ENCODE results near the gene FCAR.
"Not testable (repeated sequence)": the region's sequence is repeated elsewhere in the genome, so short reads cannot be mapped to it uniquely, and the experiment has no call there.

Gene FCAR

DNA sequence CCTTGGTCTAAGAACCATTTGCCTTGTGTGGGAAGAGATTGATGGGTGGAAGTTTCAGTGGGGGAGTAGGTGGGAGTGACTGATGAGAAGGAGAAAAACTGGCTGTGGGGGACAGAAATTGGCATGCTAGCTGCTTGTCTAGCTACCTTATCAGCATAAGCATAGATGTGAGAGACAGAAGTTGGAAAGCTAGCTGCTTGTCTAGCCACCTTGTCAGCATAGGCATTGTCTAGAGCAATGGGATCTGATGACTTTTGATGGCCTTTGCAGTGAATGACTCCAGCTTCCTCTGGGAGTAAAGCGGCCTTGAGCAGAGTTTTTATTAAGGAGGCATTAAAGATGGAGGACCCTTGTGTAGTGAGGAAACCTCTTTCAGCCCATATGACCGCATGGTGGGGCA is 22.0 kb downstream of the FCAR start:
- H3K36me3 ChIP-seq (ENCODE audit: insufficient read depth, insufficient read length, low read length), result no peaks in the 10 kb centered on the region
- no peak for DNase-seq (ENCODE audit: low read depth, low spot score)
- TF ChIP-seq SUZ12 (IDR thresholded peaks at IDR 0.05; ENCODE audit: extremely low read depth, insufficient read depth, insufficient read length) (no peak), ZNF274 (IDR thresholded peaks at IDR 0.05; ENCODE audit: low read depth, low read length) (no peak), YY1 (IDR thresholded peaks at IDR 0.05; ENCODE audit: insufficient read depth, insufficient read length) (no peak)
- H3K4me1 ChIP-seq (ENCODE audit: insufficient read depth, insufficient read length), result peaks cover 2% of the 10 kb centered on the region
- no peak overlapping the region for H3K9ac ChIP-seq (ENCODE audit: insufficient read length, low read depth)
- H3K4me3 ChIP-seq (ENCODE audit: insufficient read length, low read depth), result no peak overlapping the region
- H3K9me3 ChIP-seq (ENCODE audit: insufficient read depth, low read length), result no peaks in the 10 kb centered on the region
- H3K27me3 ChIP-seq (ENCODE audit: insufficient read depth, insufficient read length), result no peaks in the 10 kb centered on the region

DNA sequence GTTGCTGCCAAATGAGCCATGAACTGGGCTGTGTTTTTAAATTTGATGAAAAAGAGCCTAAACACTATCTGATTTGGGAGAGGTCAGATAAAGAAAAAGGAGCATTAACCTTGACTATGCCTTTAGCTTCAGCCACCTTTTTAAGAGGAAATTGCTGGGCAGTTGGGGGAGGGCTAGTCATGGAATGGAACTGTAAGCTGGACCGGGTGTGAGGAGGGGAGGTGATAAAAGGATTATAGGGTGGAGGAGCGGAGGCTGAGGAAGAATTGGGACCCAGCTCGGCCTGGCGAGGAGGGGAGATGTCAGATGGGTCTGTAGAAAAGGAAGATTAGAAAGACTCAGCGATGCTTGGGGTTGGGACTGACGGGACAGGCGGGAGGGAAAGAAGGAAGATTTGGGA is 24.6 kb downstream of the FCAR start:
- not testable (repeated sequence) for DNase-seq (ENCODE audit: low read depth, low spot score); H3K9me3 ChIP-seq (ENCODE audit: insufficient read depth, low read length); H3K27me3 ChIP-seq (ENCODE audit: insufficient read depth, insufficient read length)

DNA sequence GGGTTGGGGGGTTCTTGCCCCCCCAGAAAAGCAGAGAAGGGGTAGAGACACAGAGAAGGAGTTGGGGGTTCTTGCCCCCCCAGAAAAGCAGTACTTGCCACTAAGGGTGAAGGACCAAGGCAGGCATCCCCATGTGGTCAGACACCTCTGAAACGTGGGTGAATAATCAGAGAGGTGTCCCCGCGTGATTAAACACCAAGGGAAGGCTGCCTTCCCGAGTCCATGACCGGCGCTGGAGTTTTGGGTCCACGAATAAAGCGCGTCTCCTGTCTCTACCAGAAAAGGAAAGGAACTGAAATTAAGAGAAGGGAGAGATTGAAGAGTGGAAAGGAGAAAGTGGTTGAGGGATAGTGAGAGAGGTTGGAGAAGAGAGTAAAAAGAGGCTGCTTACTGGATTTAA is 25.6 kb downstream of the FCAR start:
- not testable (repeated sequence) for H3K4me1 ChIP-seq (ENCODE audit: insufficient read depth, insufficient read length); DNase-seq (ENCODE audit: low read depth, low spot score); H3K36me3 ChIP-seq (ENCODE audit: insufficient read depth, insufficient read length, low read length); H3K9ac ChIP-seq (ENCODE audit: insufficient read length, low read depth); H3K9me3 ChIP-seq (ENCODE audit: insufficient read depth, low read length); H3K4me3 ChIP-seq (ENCODE audit: insufficient read length, low read depth); H3K27me3 ChIP-seq (ENCODE audit: insufficient read depth, insufficient read length)

More for the DNA sequence above, 24.6 kb downstream of the FCAR start:
- H3K9ac ChIP-seq (ENCODE audit: insufficient read length, low read depth); H3K36me3 ChIP-seq (ENCODE audit: insufficient read depth, insufficient read length, low read length); H3K4me3 ChIP-seq (ENCODE audit: insufficient read length, low read depth); H3K4me1 ChIP-seq (ENCODE audit: insufficient read depth, insufficient read length): not testable (repeated sequence)

DNA sequence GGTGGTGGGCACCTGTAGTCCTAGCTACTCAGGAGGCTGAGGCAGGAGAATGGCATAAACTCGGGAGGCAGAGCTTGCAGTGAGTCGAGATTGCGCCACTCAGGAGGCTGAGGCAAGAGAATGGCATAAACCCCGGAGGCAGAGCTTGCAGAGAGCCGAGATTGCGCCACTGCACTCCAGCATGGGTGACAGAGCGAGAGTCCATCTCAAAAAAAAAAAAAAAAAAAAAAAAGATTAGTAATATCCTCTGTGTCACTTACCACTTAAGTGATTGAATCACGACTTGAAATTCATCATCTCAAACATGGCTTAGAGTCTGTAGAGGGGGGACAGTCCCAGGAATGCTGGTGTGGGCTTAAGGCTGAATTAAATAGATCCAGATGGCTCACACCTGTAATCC is 27.1 kb downstream of the FCAR start:
- H3K9me3 ChIP-seq (ENCODE audit: insufficient read depth, low read length); H3K36me3 ChIP-seq (ENCODE audit: insufficient read depth, insufficient read length, low read length); DNase-seq (ENCODE audit: low read depth, low spot score): not testable (repeated sequence)

DNA sequence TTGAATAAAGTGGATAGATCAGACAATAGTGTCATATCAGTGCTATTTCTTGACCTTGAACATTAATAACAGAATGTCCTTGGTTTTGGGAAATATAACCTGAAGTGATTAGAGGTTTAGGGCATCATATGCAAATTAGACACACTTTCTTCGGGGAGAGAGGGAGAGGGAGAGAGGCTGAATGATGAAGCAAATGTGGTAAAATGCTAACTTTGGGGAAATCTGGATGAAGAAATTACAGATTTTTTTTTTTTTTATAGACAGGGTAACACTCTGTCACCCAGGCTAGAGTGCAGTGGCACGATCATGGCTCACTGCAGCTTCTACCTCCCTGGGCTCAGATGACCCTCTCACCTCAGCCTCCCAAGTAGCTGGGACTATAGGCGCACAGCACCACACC is 28.0 kb downstream of the FCAR start:
- Histone ChIP-seq H3K9ac (ENCODE audit: insufficient read length, low read depth) (no peak overlapping the region), H3K36me3 (ENCODE audit: insufficient read depth, insufficient read length, low read length) (no peaks in the 10 kb centered on the region), H3K4me1 (ENCODE audit: insufficient read depth, insufficient read length) (peaks cover 2% of the 10 kb centered on the region), H3K9me3 (ENCODE audit: insufficient read depth, low read length) (no peaks in the 10 kb centered on the region), H3K27me3 (ENCODE audit: insufficient read depth, insufficient read length) (no peaks in the 10 kb centered on the region), H3K4me3 (ENCODE audit: insufficient read length, low read depth) (no peak overlapping the region)
- DNase-seq (ENCODE audit: low read depth, low spot score), result no peak
- TF ChIP-seq SUZ12 (IDR thresholded peaks at IDR 0.05; ENCODE audit: extremely low read depth, insufficient read depth, insufficient read length), result no peak
- TF ChIP-seq ZNF274 (IDR thresholded peaks at IDR 0.05; ENCODE audit: low read depth, low read length), result no peak
- no peak for TF ChIP-seq YY1 (IDR thresholded peaks at IDR 0.05; ENCODE audit: insufficient read depth, insufficient read length)

More for the DNA sequence above, 27.1 kb downstream of the FCAR start:
- H3K4me1 ChIP-seq (ENCODE audit: insufficient read depth, insufficient read length); H3K9ac ChIP-seq (ENCODE audit: insufficient read length, low read depth); H3K4me3 ChIP-seq (ENCODE audit: insufficient read length, low read depth); H3K27me3 ChIP-seq (ENCODE audit: insufficient read depth, insufficient read length): not testable (repeated sequence)

DNA sequence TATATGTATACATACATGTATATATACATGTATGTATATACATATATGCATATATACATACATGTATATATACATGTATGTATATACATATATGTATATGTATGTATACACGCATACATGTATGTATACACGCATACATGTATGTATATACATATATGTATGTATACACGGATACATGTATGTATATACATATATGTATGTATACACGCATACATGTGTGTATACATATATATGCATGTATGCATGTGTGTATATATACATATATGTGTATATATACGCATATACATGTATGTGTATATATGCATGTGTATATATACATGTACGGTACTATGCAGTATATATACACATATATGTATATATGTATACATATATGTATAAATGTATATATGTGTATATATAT is 29.3 kb downstream of the FCAR start:
- H3K36me3 ChIP-seq (ENCODE audit: insufficient read depth, insufficient read length, low read length), result no peaks in the 10 kb centered on the region
- H3K9me3 ChIP-seq (ENCODE audit: insufficient read depth, low read length), result no peaks in the 10 kb centered on the region
- peaks cover 2% of the 10 kb centered on the region for H3K4me1 ChIP-seq (ENCODE audit: insufficient read depth, insufficient read length)
- H3K9ac ChIP-seq (ENCODE audit: insufficient read length, low read depth), result no peak overlapping the region
- TF ChIP-seq YY1 (IDR thresholded peaks at IDR 0.05; ENCODE audit: insufficient read depth, insufficient read length) (no peak), ZNF274 (IDR thresholded peaks at IDR 0.05; ENCODE audit: low read depth, low read length) (no peak), SUZ12 (IDR thresholded peaks at IDR 0.05; ENCODE audit: extremely low read depth, insufficient read depth, insufficient read length) (no peak)
- H3K27me3 ChIP-seq (ENCODE audit: insufficient read depth, insufficient read length), result no peaks in the 10 kb centered on the region
- no peak overlapping the region for H3K4me3 ChIP-seq (ENCODE audit: insufficient read length, low read depth)
- no peak for DNase-seq (ENCODE audit: low read depth, low spot score)

DNA sequence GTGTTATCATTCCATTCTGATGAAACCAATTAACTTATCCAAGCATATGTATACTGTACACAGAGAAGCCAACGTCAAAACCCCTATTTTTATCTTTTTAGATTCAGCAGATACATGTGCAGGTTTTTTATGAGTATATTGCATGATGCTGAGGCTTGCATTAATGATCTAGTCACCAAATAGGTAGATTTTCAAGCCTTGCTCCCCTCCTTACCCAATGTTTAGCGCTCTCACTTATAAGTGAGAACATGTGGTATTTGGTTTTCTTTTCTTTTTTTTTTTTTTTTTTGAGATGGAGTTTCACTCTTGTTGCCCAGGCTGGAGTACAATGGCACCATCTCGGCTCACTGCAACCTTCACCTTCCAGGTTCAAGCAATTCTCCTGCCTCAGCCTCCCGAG is 30.2 kb downstream of the FCAR start:
- H3K27me3 ChIP-seq (ENCODE audit: insufficient read depth, insufficient read length); DNase-seq (ENCODE audit: low read depth, low spot score); H3K4me1 ChIP-seq (ENCODE audit: insufficient read depth, insufficient read length); H3K36me3 ChIP-seq (ENCODE audit: insufficient read depth, insufficient read length, low read length); H3K9ac ChIP-seq (ENCODE audit: insufficient read length, low read depth); H3K4me3 ChIP-seq (ENCODE audit: insufficient read length, low read depth); H3K9me3 ChIP-seq (ENCODE audit: insufficient read depth, low read length): not testable (repeated sequence)

DNA sequence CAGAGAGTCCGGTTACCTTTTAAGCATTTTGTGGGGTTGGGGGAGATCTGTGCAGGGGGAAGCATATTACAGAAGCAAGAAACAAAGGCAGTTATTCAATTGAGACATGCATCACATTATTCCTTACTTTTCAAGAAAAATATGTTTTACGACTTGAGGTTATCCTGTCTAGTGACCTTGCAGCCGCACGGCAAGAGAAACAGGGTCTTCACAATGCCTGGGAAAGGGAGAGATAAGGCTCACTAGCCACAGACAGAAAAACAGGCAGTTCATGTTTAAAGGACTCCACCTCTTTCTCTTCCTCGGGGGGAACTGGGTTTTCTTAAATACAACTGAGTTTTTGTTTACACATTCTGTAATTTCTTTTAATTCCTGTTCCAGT is 31.4 kb downstream of the FCAR start:
- no peaks in the 10 kb centered on the region for H3K27me3 ChIP-seq (ENCODE audit: insufficient read depth, insufficient read length)
- DNase-seq (ENCODE audit: low read depth, low spot score), result no peak
- H3K9ac ChIP-seq (ENCODE audit: insufficient read length, low read depth), result no peak overlapping the region
- no peaks in the 10 kb centered on the region; the same call in 1 of the 2 replicates for H3K9me3 ChIP-seq (ENCODE audit: insufficient read depth, low read length)
- H3K4me1 ChIP-seq (ENCODE audit: insufficient read depth, insufficient read length), result peaks cover 2% of the 10 kb centered on the region
- no peak overlapping the region for H3K4me3 ChIP-seq (ENCODE audit: insufficient read length, low read depth)
- TF ChIP-seq YY1 (IDR thresholded peaks at IDR 0.05; ENCODE audit: insufficient read depth, insufficient read length) (no peak), SUZ12 (IDR thresholded peaks at IDR 0.05; ENCODE audit: extremely low read depth, insufficient read depth, insufficient read length) (no peak), ZNF274 (IDR thresholded peaks at IDR 0.05; ENCODE audit: low read depth, low read length) (no peak)
- H3K36me3 ChIP-seq (ENCODE audit: insufficient read depth, insufficient read length, low read length), result no peaks in the 10 kb centered on the region

Data from NT2/D1 (cell line).